Hepatic stellate cell (primary cell): ENCODE results near the gene GRID1.

Experiments used
- DNase-seq: peaks from one replicate; pipeline ENCODE4 v3.0.0; 2011; ENCODE audit warnings: low spot score

Gene GRID1

GRCh38 chr10:86167121-86167761 lies 199.4 kb downstream of the GRID1 start:
- no peak for DNase-seq

GRCh38 chr10:86165666-86166065 lies 200.9 kb downstream of the GRID1 start:
- no peak for DNase-seq

- no peak for DNase-seq
Measured at GRCh38 chr10:86164960-86165630, 201.5 kb downstream of the GRID1 start.

GRCh38 chr10:86164174-86164774 lies 202.3 kb downstream of the GRID1 start:
- DNase-seq = no peak

GRCh38 chr10:86163522-86164173 lies 202.9 kb downstream of the GRID1 start:
- DNase-seq = no peak

- no peak for DNase-seq
Measured at GRCh38 chr10:86162696-86163400, 203.7 kb downstream of the GRID1 start.

- DNase-seq = no peak
Measured at GRCh38 chr10:86162036-86162435, 204.6 kb downstream of the GRID1 start.

GRCh38 chr10:86160890-86161585 lies 205.6 kb downstream of the GRID1 start:
- no peak for DNase-seq

- DNase-seq = no peak
Measured at GRCh38 chr10:86159797-86160196, 206.8 kb downstream of the GRID1 start.

GRCh38 chr10:86155054-86155921 lies 211.3 kb downstream of the GRID1 start:
- DNase-seq = no peak

GRCh38 chr10:86153751-86154150 lies 212.8 kb downstream of the GRID1 start:
- DNase-seq = no peak

GRCh38 chr10:86152911-86153310 lies 213.7 kb downstream of the GRID1 start:
- DNase-seq = no peak

- no peak for DNase-seq
Measured at GRCh38 chr10:86152354-86152753, 214.2 kb downstream of the GRID1 start.

- DNase-seq = no peak
Measured at GRCh38 chr10:86151613-86152012, 215.0 kb downstream of the GRID1 start.

GRCh38 chr10:86149257-86149656 lies 217.3 kb downstream of the GRID1 start:
- DNase-seq = no peak

GRCh38 chr10:86148117-86148516 lies 218.5 kb downstream of the GRID1 start:
- DNase-seq = no peak

GRCh38 chr10:86144301-86144700 lies 222.3 kb downstream of the GRID1 start:
- DNase-seq = no peak

- no peak for DNase-seq
Measured at GRCh38 chr10:86141896-86142295, 224.7 kb downstream of the GRID1 start.

- DNase-seq = no peak
Measured at GRCh38 chr10:86139066-86139657, 227.4 kb downstream of the GRID1 start.

- DNase-seq = no peak
Measured at GRCh38 chr10:86138551-86139065, 228.0 kb downstream of the GRID1 start.
